ENCODE results near the gene MARCHF2.
"Not testable (repeated sequence)": the region's sequence is repeated elsewhere in the genome, so short reads cannot be mapped to it uniquely, and the experiment has no call there.

Gene MARCHF2

DNA sequence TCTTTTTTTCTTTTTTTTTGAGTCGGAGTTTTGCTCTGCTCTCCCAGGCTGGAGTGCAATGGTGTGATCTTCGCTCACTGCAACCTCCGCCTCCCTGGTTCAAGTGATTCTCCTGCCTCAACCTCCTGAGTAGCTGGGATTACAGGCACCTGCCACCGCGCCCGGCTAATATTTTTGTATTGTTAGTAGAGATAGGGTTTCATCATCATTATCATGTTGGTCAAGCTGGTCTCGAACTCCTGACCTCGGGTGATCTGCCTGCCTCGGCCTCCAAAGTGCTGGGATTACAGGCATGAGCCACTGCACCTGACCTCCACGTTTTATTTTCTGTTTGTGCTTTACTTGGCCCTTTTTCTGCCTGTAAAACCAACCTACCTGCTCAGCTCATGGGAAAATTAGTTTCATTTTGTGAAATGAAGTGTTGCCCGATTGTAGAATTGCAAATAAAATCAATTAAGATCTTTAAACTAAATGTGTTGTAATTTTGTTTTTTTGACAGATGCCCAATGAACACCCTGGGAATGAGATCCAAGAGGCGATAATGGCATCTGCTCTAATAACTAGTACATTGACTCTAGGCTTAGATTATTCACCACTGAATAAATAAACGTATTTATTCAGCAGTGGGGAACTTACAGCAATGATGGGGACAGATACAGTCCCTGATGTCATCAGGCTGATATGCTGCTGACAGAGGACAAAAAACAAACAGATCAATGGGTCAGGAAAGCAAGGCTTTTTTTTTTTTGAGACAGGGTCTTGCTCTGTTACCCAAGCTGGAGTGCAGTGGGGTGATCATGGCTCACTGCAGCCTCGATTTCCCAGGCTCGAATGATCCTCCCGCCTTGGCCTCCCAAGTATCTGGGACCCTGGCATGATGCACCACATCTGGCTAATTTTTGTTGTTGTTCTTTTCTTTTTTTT is 25.2 kb upstream of the MARCHF2 start:
- DNase-seq: no peak

- DNase-seq: no peak
Observed at GRCh38 chr19:8388612-8388958, 24.5 kb upstream of the MARCHF2 start.

- peak; percentile 99 for DNase-seq
Observed at GRCh38 chr19:8389891-8390616, 23.1 kb upstream of the MARCHF2 start, which contains the start of gene RAB11B. Gene RAB11B (plus strand): TSS chr19:8390360. CDS start chr19:8390417, 57 bp downstream.

DNA sequence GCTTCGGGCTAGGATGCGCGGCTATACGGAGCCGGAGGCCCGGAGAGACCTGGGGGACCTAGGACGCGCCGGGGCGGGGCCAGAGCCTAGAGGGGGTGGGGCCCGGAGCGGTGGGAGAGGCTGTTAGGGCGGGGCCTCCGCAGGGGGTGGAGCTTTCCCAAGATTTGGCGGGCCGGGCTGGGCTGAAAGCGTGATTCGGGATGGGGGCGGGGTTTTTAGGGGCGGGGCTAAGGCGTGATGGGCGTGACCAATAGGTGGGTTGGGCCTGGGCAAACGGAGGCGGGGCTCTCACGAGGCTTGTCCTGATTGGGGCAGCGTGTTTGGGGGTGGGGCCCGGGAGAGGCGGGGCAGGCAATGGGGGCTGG is 22.5 kb upstream of the MARCHF2 start:
- peak; percentile 79 for DNase-seq

GRCh38 chr19:8391198-8392016 is 21.7 kb upstream of the MARCHF2 start:
- DNase-seq: no peak

DNA sequence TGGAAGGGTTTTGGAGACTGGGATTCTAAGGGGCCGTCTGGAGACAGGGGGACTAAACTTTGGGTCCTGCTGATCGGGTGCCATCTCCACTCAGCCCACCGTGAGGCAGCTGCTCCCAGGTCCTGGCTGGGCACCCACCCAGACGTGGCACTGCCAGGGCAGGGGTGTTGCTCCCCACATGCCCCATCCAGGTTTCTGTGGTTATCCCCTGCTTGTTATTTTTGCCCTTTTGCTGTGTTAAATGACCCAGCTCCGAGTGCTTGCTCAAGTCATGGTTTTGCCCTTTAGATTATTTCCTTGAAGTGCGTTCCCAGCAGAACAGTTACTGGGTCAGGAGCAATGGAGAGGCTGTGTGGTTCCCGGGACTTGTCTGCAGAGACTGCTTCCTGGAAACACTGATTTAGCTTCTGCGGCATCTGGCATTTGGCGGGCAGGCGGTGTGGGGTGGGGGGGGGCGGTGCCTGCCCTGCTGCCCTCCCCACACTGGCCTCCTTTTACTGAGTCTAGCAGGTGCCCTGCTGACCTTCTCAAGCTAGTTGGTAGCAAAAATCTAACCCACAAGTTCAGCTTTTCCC is 21.0 kb upstream of the MARCHF2 start:
- DNase-seq: no peak

DNA sequence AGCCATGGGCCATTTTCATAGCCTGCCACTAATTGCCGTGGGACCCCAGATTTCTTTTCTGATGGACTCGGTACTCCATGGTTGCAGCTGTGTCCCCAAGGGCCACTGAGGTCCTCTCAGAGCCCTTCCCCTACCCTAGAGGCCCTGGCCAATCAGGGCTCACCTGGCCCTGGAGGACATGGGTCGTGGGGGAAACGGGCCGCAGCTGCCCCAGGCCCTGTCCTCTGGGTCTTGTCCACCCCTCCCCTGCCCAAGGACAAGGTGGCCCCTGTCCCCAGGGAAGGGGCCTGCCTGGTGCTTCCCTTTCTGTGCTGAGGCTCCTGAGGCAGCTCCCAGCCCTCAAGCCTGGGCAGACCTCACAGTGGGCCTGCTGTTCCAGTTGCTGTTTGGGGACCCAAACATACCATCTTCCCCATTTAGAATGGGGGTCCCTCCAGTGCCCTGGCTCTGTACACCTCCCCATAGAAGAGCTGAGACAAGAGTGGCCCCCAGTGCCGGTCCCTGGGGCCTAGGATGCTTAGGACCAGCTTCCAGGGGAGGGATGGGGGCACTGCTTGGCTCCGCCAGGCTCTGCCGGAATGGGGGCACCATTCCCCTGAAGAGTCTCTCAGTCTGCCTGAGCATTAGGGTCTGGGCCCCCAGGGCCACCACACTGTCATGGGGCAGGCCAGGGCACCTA is 19.8 kb upstream of the MARCHF2 start:
- no peak for DNase-seq

GRCh38 chr19:8393871-8394250 is 19.2 kb upstream of the MARCHF2 start:
- no peak for DNase-seq

DNA sequence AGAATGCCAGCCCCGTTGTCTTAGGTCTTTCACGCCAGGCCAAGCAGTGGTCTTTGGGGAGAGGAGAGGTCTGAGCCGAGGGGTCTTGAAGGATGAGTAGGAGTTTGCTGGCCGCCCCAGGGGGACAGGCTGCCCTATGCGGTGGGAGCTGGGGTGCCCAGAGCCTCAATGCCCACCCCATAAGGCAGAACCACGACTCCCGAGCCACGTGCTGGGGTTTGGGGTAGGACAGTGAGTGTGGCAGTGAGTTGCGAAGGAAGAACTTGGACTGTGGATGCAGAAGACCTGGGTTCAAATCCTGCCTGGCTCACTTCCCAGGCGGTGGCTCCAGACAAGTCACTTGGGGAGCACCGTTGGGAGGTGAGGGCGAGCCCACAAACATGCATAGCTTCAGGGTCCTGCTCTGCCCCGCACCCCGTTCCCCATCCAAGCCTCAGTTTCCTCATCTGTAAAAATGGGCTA is 17.5 kb upstream of the MARCHF2 start:
- no peak for DNase-seq

- DNase-seq: no peak
Observed at GRCh38 chr19:8396185-8396562, 16.9 kb upstream of the MARCHF2 start.

- no peak for DNase-seq
Observed at GRCh38 chr19:8396563-8397203, 16.4 kb upstream of the MARCHF2 start.

- DNase-seq: no peak
Observed at GRCh38 chr19:8397271-8397670, 15.8 kb upstream of the MARCHF2 start.

DNA sequence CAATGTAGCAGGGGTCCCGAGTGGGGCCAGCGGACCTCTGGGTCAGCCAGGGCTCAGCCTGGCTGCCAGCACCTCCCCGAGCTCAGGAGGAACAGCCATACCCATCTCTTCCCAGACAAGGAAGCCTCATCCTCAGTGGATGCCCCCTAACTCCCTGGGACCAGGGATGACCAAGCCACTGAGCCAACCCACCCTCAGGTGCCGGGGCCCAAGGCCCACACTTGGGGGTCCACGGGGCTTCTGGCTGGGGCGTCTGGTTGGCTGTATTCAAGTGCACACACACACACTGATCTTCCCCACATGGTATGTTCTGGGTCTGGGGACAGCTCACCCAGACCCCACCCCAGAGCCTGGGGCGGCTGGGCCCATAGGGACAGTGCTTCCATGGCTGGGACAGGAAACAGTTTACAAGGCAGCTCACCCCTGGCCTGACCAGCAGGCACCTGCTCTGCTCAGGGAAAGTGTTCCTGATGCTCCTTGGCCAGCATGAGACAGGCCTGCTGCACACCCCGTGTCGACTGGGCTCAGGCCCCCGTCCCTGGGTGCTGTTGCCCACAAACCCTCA is 15.3 kb upstream of the MARCHF2 start:
- no peak for DNase-seq

GRCh38 chr19:8398311-8398771 is 14.8 kb upstream of the MARCHF2 start:
- no peak for DNase-seq

DNA sequence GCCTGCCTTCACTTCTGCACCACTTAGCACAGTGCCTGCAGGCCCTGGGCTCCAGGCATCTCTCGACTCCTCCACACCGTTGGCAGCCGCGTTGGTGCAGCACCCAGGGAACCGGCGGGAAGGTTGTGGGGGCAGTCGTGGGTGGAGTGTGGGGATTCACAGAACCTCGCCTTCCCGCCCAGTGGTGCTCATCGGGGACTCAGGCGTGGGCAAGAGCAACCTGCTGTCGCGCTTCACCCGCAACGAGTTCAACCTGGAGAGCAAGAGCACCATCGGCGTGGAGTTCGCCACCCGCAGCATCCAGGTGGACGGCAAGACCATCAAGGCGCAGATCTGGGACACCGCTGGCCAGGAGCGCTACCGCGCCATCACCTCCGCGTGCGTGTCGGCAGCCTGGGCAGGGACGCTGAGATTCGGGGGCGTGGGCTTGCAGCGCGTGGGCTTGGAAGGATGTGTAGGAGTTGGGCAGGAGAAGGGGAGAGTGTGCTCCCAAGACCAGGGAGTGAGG is 13.4 kb upstream of the MARCHF2 start:
- no peak for DNase-seq

DNA sequence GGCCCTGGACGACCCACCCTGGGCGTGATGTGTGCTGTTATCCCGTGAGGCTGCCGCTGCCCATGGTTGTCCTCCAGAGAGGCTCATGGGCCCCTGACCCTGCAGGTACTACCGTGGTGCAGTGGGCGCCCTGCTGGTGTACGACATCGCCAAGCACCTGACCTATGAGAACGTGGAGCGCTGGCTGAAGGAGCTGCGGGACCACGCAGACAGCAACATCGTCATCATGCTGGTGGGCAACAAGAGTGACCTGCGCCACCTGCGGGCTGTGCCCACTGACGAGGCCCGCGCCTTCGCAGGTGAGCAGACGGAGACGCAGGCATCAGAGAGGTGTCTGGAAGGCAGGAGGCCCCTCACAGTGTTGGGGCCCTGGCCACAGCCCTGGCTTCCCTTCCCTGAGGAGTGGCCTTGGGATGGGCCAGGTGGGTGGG is 11.1 kb upstream of the MARCHF2 start:
- no peak for DNase-seq

DNA sequence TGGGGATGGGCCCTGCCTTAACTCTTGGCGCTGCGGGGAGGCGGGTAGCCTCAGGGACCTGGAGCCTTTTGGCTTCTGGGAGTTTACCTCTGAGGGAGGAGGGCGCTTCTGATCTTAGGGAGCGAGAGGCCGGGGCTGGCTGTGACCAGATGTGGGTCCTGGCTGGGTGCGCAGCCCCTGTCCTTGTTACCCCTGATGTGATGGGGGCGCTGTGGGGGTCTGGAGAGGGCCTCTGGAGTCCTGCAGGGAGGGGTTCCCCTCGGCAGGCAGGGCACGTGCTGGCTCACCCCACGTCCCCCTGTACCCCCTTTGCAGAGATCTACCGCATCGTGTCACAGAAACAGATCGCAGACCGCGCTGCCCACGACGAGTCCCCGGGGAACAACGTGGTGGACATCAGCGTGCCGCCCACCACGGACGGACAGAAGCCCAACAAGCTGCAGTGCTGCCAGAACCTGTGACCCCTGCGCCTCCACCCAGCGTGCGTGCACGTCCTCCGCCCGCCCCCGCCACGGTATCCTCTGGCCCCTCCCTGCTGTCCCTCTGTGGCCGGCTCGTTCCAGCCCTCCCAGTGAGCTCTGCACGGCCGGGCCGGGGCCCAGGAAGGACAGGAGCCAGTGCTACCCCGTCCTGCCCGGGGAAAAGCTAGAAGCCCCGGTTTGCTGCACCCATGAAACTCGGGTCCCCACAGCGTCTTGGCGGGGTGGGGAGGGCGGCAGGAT is 9.8 kb upstream of the MARCHF2 start:
- DNase-seq: no peak

DNA sequence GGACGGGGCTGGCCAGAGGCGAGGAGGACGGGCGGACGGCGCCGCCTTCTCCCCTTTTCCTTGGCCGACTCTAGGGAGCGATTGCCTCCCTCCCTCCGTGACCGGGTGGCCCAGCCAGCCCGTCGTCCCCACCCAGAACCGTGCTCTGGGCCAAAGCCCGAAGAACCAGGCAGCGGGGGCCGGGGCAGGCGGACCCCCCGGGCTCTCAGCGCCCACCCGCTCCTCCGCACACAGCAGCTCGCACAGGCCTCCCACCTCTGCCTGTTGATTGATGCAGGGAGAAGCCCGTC is 9.3 kb upstream of the MARCHF2 start:
- no peak for DNase-seq

DNA sequence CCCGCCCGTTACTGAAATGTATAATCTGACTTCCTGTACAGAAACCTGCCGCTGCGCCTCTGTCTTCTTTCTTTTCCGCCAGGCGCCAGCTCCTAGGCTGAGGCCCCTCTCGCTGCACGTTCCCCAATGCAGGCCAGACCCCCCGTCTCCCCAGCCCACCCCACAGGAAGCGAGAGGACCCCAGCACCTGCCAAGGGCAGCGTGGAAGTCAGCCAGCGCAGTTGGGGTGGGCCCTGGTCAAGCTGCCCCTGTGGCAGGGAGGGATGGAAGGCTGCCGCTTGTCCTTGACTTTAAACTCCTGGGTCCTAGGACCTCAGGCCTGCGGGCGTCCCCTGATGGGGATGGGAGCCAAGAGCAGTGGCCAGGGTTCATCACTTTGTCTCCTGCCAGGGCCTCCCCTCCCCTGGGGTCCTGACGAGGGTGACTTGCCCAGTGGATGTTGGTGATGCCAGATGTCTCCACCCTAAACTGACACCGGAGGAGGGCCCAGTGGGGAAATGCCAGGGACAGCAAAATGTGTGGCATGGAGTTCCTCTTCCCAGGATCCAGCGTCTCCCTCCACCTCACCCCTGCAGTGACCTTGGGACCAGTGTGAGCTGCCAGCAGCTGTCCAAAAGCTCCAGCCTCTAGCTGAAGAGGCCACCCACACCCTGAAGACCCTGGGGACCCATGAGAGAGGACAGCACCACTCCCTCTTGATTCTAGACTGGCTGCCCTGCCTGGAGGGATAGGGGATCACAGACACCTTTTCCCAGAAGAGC is 8.5 kb upstream of the MARCHF2 start:
- DNase-seq: no peak

GRCh38 chr19:8410718-8411117 is 2.4 kb upstream of the MARCHF2 start:
- not testable (repeated sequence) for DNase-seq

Data from NCI-H1092 (cell line).